Type B pancreatic cell (in vitro differentiated cells): ENCODE data around the gene TRAPPC5. TPM values are rescaled to one million over a fixed set of nuclear protein-coding genes. Genes with fewer than 3 reads are reported as not detected.

Source experiments
- DNase-seq: peaks from one replicate; pipeline ENCODE4 v3.0.0; 2021; ENCODE audit warnings: mixed read lengths; ENCODE audit not compliant: unreplicated experiment; ENCODE audit errors: extremely low spot score
- H3K27ac Mint-ChIP-seq: 2 replicates; pipeline ENCODE4 v1.8.0; 2021; ENCODE audit warnings: mild to moderate bottlenecking, mixed read lengths
- H3K27me3 Mint-ChIP-seq: 2 replicates; pipeline ENCODE4 v1.8.0; 2021; ENCODE audit warnings: mixed read lengths
- H3K36me3 Mint-ChIP-seq: 2 replicates; pipeline ENCODE4 v1.8.0; 2021; ENCODE audit warnings: mixed read lengths
- H3K4me1 Mint-ChIP-seq: one replicate; pipeline ENCODE4 v1.8.0; 2021; ENCODE audit warnings: mixed read lengths; ENCODE audit not compliant: unreplicated experiment
- H3K4me3 Mint-ChIP-seq: 2 replicates; pipeline ENCODE4 v1.8.0; 2021; ENCODE audit warnings: mild to moderate bottlenecking, mixed read lengths
- H3K9me3 Mint-ChIP-seq: 2 replicates; pipeline ENCODE4 v1.8.0; 2021; ENCODE audit warnings: mixed read lengths
- total RNA-seq: library from RNA; stranded (reverse); gene quantifications from 2 replicates; pipeline ENCODE4 v1.2.1, GENCODE V29; 2021; ENCODE audit warnings: low replicate concordance
- TF ChIP-seq, protein P1 (sequence below): fragments of 200-600 bp; sonication (generic); conservative IDR thresholded peaks from 2 replicates; pipeline ENCODE4 v1.5.0; 2021; ENCODE audit warnings: antibody characterized with exemption, mild to moderate bottlenecking

TRAPPC5 gene
- total RNA-seq, 1 donor from 2014 or later = 92.6 TPM

DNA sequence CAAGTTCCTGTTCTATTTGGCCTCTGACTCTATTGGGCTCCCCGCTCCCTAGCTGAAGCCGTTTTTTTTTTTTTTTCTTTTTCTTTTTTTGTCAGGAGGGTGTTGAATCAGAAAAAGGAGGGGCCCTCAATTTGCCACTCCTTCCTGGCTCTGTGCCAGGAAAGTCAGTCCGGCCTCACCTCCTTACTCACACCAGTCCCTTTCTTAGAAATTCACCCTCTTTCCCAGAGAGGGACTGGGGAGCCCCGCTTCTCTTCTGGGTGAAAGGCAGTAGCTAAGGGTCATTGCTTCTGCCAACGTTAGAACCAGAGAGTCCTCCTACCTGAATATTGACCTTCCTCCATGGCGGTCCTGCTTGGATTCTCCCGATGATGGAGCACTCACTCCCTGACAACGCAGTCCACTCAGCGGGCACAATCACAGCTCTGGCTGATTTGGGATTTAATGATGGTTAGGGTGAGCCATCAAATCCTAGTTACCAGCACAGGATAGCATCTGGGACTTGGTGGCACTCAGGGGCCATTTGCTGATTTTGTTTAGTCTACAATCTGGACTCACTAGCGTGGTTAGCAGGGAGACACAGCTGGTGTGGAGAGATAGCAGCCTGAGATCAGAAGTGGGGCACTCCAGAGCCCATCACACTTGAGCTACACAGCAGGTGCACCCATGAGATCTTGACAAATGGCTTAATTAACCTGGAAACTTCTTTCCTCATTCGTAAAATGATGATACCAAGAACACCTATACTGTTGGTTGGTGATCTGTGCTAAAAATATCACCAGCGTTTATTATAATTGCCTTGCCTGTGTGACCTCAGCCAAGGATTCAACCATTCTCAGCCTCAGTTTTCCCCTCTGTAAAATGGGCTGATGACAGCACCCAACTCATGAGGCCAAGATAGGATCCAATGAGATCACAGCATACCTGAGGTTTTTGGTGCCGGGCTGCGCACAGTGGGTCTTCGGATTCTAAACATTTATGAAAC lies 19.1 kb downstream of the TRAPPC5 start:
- no peak for DNase-seq
- Mint-ChIP-seq H3K4me1 (no peaks in the 10 kb centered on the region), H3K4me3 (no peak overlapping the region), H3K27ac (no peak overlapping the region), H3K36me3 (no peaks in the 10 kb centered on the region), H3K9me3 (no peaks in the 10 kb centered on the region), H3K27me3 (peaks cover 27% of the 10 kb centered on the region)
- TF ChIP-seq, protein P1, sequence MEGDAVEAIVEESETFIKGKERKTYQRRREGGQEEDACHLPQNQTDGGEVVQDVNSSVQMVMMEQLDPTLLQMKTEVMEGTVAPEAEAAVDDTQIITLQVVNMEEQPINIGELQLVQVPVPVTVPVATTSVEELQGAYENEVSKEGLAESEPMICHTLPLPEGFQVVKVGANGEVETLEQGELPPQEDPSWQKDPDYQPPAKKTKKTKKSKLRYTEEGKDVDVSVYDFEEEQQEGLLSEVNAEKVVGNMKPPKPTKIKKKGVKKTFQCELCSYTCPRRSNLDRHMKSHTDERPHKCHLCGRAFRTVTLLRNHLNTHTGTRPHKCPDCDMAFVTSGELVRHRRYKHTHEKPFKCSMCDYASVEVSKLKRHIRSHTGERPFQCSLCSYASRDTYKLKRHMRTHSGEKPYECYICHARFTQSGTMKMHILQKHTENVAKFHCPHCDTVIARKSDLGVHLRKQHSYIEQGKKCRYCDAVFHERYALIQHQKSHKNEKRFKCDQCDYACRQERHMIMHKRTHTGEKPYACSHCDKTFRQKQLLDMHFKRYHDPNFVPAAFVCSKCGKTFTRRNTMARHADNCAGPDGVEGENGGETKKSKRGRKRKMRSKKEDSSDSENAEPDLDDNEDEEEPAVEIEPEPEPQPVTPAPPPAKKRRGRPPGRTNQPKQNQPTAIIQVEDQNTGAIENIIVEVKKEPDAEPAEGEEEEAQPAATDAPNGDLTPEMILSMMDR = no peak

DNA sequence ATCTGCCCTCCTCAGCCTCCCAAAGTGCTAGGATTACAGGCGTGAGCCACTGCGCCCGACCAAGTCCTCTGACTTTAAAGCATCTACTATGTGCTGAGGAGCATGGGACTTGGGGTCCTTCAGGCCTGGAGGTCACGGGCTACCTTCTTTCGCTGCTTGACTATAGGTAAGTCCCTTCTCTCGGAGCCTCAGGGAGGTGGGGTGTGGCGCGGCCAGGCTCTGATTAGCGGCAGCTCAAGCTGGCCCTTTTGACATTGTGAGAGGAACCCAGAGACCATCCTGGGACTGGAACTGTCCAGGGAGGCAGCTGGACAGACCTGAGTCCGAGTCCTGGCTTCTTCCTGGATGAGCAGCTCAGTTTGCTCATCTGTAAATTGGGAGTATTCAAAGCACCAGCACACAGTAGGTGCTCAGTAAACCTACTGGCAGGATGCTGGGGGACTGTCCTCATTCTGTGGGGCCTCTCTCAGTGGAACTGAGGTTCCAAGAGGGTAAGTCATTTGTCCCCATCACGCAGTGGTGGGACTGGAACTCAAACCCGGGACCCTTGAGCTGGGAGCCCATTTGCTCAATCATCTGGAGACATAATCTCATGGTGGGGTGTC lies 20.5 kb downstream of the TRAPPC5 start:
- H3K27ac Mint-ChIP-seq = no peak overlapping the region
- H3K27me3 Mint-ChIP-seq = peaks cover 25% of the 10 kb centered on the region
- DNase-seq = no peak
- H3K9me3 Mint-ChIP-seq = no peaks in the 10 kb centered on the region
- H3K4me3 Mint-ChIP-seq = no peak overlapping the region
- no peaks in the 10 kb centered on the region for H3K36me3 Mint-ChIP-seq
- no peaks in the 10 kb centered on the region for H3K4me1 Mint-ChIP-seq
- TF ChIP-seq, protein P1 = no peak

DNA sequence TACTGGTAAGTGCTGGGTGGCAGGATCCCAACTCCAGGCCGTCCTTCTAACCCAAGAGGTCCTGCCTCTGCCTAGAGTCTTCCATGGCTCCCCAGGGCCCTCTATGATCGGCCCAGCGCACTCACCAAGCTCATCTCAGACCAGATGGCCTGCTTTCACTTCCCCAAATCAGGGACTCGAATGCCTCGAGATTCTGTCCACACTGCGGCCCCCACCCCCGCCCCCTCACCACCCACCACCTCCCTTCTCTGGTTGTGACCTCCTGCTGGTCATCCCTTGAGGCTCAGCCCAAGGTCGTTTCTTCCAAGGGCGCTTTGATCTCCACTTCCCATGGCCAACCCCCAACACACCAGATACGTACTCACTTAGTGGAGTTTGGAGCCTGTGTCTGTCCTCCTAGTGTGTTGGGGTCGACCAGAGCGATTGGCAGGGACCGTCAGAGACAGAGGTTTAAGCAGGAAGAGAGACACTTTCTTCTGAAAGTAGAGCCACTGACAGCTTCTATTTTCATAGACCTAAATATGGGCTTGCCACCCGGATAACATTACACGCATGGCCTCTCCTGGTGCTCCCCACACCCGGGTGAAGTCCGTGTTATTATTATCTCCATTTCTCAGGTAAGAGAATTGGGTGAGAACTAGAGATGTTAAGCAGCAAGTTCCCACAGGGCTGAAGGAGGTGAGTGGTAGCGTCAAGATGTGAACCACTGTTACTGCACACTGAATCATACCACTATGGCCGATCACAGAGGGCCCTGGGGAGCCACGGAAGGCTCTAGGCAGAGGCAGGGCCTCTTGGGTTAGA lies 21.2 kb downstream of the TRAPPC5 start, which contains the start of gene FCER2:
Gene FCER2, minus strand, starts transcription at position 478 of the 804 bp plus-strand sequence. CDS start 2,371 bp downstream, outside the sequence.
- no peak within 1 kb of the TSS for H3K4me3 Mint-ChIP-seq

DNA sequence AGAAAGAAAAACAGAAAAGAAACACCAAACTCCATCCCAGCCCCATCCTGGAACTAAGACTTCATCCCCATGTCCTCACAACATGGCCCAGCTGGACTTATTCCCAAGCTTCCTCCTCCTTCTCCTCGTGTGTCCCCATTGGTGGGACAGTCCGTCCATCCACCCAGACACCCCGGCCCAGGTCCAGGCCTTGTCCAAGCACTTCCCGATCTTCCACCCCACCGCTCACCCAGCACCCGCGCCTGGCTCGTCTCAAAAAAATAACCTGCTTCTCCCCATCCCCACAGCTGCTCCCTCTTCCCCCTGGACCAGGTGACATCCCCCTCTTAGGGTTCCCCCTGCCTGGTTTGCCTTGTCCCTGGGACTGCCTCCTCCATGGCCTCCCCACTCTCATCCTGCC lies 22.7 kb downstream of the TRAPPC5 start:
- Mint-ChIP-seq H3K4me3 (no peak overlapping the region), H3K27ac (no peak overlapping the region), H3K27me3 (peaks cover 25% of the 10 kb centered on the region), H3K9me3 (no peaks in the 10 kb centered on the region), H3K4me1 (no peaks in the 10 kb centered on the region), H3K36me3 (no peaks in the 10 kb centered on the region)
- DNase-seq = no peak
- TF ChIP-seq, protein P1 = no peak

More for the DNA sequence above, 21.2 kb downstream of the TRAPPC5 start, which contains the start of gene FCER2:
- Mint-ChIP-seq H3K9me3 (no peaks in the 10 kb centered on the region), H3K36me3 (no peaks in the 10 kb centered on the region), H3K4me1 (no peaks in the 10 kb centered on the region), H3K27ac (no peak within 1 kb of the TSS), H3K27me3 (peaks cover 25% of the 10 kb centered on the region)
- no peak for DNase-seq
- TF ChIP-seq, protein P1 = no peak
